IgD-negative memory B cell (primary cell): ENCODE measurements around the gene MXRA8. TPM values are rescaled to one million over a fixed set of nuclear protein-coding genes. Genes with fewer than 3 reads are reported as not detected.
"Not testable (repeated sequence)": the region's sequence is repeated elsewhere in the genome, so short reads cannot be mapped to it uniquely, and the experiment has no call there.

Experiments
- H3K27ac Mint-ChIP-seq, 3 donors: one replicate each; pipeline ENCODE4 v1.8.0; 2020 to 2022; ENCODE audit warnings: mild to moderate bottlenecking in 3 of 3, mixed read lengths in 3 of 3, moderate library complexity in 1 of 3
- H3K27me3 Mint-ChIP-seq: one replicate; pipeline ENCODE4 v1.8.0; 2021; ENCODE audit warnings: mixed read lengths
- H3K36me3 Mint-ChIP-seq: one replicate; pipeline ENCODE4 v1.8.0; 2020; ENCODE audit warnings: mild to moderate bottlenecking, mixed read lengths
- H3K4me1 Mint-ChIP-seq, 3 donors: one replicate each; pipeline ENCODE4 v1.8.0; 2020 to 2022; ENCODE audit warnings: mixed read lengths in 3 of 3, mild to moderate bottlenecking in 1 of 3
- H3K4me3 Mint-ChIP-seq, 4 donors: one replicate each; pipeline ENCODE4 v1.8.0; 2020 to 2022; ENCODE audit warnings: mild to moderate bottlenecking in 4 of 4, mixed read lengths in 4 of 4, moderate library complexity in 3 of 4
- H3K9me3 Mint-ChIP-seq, 3 donors: one replicate each; pipeline ENCODE4 v1.8.0; 2020 to 2021; ENCODE audit warnings: mixed read lengths in 3 of 3, mild to moderate bottlenecking in 1 of 3
- polyA plus RNA-seq: library from polyadenylated mRNA; unstranded; fragments of 300-500 nt; fragmentation: Illumina TruSeq; gene quantifications from one replicate; pipeline ENCODE4 v1.2.3, GENCODE V29; 2021

MXRA8 gene
- polyA plus RNA-seq, 1 donor from 2014 or later: not detected

- Mint-ChIP-seq H3K9me3 (no peaks in the 10 kb centered on the region), H3K27ac (peak within 1 kb of the TSS; percentile 91 to 99 (median 95)), H3K4me1 (peaks cover 23 to 27% (median 24%) of the 10 kb centered on the region in 3 donors), H3K27me3 (no peaks in the 10 kb centered on the region), H3K36me3 (peaks cover 12% of the 10 kb centered on the region), H3K4me3 (peak within 1 kb of the TSS; percentile 89 to 99 (median 95))
These were observed 41.0 kb upstream of the MXRA8 start, which contains the start of gene CCNL2 for GRCh38 chr1:1399187-1399871. CCNL2 (minus strand) TSS chr1:1399335; CDS start chr1:1399306, 29 bp downstream.

DNA sequence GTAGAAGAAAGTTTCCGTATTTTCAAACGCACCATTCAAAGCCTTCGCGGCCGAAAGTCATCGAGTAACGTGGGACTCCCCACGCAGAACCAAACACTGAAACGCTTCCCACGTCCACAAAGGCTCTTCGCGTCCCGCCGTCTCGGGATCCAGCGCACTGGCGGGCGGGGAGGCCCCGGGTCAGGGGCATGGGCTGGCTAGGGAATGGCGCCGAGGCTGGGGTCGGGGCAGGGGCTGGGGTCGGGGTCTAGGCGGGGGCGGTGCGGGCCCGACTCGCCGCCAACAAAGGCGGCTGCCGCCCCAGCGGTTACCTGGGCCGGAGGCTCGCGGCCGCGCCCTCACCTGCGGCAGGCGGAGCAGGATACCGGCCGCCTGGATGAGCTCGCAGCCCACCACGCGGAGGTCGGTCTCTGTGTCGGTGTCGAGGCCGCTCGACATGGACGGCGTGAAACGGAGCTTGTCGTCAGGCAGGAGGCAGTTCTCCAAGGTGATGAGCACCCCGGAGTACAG lies 40.4 kb upstream of the MXRA8 start:
- Mint-ChIP-seq H3K27ac (peak overlapping the region; percentile 67 to 99 (median 84)), H3K9me3 (no peaks in the 10 kb centered on the region), H3K4me1 (peaks cover 22 to 27% (median 24%) of the 10 kb centered on the region in 3 donors), H3K27me3 (no peaks in the 10 kb centered on the region), H3K4me3 (peak overlapping the region; percentile 89 to 99 (median 95)), H3K36me3 (peaks cover 11% of the 10 kb centered on the region)

DNA sequence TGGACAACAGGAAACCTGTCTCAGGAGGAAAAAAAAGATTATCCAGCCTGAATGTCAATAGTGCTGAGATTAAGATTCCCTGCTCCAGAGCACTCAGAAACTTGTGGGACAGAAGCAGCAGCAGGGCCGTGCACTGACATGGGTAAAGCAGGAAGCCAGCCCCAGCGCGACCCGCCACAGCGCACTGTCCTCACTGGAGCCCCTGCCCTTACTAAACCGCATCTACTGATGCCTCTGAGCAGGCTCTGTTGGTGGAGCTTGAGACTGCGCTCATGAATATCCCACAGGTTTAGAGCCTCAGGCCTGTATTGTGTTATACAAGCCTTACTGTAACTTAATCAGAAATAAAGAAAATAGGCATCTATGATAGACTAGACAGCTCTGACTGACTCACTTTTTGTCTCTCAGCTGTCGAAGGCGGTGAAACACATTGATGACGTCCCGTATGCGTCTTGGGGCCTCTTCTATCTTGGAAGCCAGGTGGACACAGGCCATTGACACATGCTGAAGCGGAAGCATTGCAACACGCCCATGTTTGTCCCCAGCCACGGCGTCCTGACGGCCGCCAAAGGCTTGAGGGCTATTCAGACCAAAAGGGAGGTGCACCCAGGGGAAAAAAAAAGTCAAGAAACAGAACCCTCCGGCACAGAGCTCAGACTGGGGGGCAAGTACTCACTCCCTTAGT lies 39.6 kb upstream of the MXRA8 start:
- peaks cover 7% of the 10 kb centered on the region for H3K36me3 Mint-ChIP-seq

DNA sequence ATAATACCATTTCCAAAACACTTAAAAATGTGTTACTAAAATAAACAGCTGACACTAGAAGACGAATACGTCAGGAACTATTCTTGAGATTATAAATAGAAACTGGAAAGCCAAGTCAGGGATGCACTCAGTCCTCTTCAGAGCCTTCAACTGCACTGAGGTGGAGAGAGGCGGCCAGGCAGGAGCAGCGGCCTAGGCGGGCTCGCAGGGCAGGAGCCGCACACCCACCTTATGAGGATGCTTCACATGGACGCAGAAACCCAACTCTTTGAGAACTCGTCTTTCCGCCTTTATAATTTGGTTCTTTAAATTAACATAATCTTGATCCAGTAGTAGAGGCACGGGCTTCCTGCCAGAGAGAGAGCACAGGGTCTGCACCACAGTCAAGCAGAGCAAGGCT lies 36.8 kb upstream of the MXRA8 start:
- Mint-ChIP-seq H3K27me3 (no peaks in the 10 kb centered on the region), H3K9me3 (no peaks in the 10 kb centered on the region), H3K36me3 (peaks cover 4% of the 10 kb centered on the region), H3K27ac (peak overlapping the region in 2 of 3 donors; percentile 5 to 33), H3K4me3 (peak overlapping the region in 2 of 4 donors; percentile 14 to 85), H3K4me1 (peaks cover 14 to 24% (median 16%) of the 10 kb centered on the region in 3 donors)

More for the DNA sequence above, 39.6 kb upstream of the MXRA8 start:
- H3K27me3 Mint-ChIP-seq: no peaks in the 10 kb centered on the region
- peaks cover 16 to 25% (median 24%) of the 10 kb centered on the region in 3 donors for H3K4me1 Mint-ChIP-seq
- peak overlapping the region; percentile 67 to 86 (median 84) for H3K27ac Mint-ChIP-seq
- no peaks in the 10 kb centered on the region for H3K9me3 Mint-ChIP-seq
- peak overlapping the region; percentile 89 to 97 (median 95) for H3K4me3 Mint-ChIP-seq

DNA sequence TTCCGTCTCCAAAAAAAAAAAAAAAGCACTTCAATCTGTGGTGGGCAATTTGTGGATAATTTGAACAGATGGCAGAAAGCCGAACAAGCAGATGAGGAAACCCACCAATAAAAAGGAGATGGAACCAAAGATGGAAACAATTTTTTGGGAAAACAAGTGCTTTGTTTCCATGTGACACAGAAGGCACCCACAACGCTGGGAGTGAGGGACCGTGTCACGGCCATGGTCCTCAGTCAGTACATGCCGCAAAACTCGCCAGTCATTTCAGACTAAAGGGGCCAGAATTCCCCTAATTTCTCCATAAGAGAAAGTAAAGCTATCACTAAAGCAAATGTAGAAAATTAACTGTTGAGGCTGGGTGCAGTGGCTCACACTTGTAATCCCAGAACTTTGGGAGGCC lies 35.8 kb upstream of the MXRA8 start:
- Mint-ChIP-seq H3K4me1 (peaks cover 12 to 18% (median 16%) of the 10 kb centered on the region in 3 donors), H3K9me3 (no peaks in the 10 kb centered on the region), H3K27ac (no peak overlapping the region), H3K4me3 (no peak overlapping the region), H3K36me3 (peaks cover 7% of the 10 kb centered on the region), H3K27me3 (no peaks in the 10 kb centered on the region)

DNA sequence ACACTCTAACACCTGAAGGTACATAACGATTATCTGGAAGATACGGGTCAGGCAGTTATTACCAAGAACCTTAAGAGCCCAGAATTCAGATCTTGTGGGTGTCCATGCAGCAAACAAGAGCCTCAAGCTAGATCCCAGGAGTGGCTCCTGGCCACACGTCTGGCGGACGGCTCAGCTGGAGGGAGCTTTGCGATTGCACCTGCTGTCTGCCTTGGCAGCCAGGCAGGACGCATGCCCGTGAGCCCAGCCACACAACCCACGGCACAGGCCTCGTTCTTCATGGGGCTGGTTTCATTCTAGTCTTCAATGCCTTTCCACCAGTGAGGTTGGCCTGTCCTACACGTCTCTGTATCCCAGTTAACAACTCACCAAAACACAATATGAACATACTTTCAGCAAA lies 35.1 kb upstream of the MXRA8 start:
- no peak overlapping the region for H3K27ac Mint-ChIP-seq
- H3K4me3 Mint-ChIP-seq: peak overlapping the region in 1 of 4 donors; percentile 23
- no peaks in the 10 kb centered on the region for H3K27me3 Mint-ChIP-seq
- H3K36me3 Mint-ChIP-seq: peaks cover 8% of the 10 kb centered on the region
- H3K4me1 Mint-ChIP-seq: peaks cover 12 to 17% (median 16%) of the 10 kb centered on the region in 3 donors
- no peaks in the 10 kb centered on the region for H3K9me3 Mint-ChIP-seq

- H3K27me3 Mint-ChIP-seq: no peaks in the 10 kb centered on the region
- peaks cover 8% of the 10 kb centered on the region for H3K36me3 Mint-ChIP-seq
- H3K4me3 Mint-ChIP-seq: peak overlapping the region in 1 of 4 donors; percentile 58
- H3K4me1 Mint-ChIP-seq: peaks cover 8 to 13% (median 12%) of the 10 kb centered on the region in 3 donors
- no peaks in the 10 kb centered on the region for H3K9me3 Mint-ChIP-seq
- H3K27ac Mint-ChIP-seq: no peak overlapping the region
These were observed 34.7 kb upstream of the MXRA8 start for GRCh38 chr1:1393014-1393413.

DNA sequence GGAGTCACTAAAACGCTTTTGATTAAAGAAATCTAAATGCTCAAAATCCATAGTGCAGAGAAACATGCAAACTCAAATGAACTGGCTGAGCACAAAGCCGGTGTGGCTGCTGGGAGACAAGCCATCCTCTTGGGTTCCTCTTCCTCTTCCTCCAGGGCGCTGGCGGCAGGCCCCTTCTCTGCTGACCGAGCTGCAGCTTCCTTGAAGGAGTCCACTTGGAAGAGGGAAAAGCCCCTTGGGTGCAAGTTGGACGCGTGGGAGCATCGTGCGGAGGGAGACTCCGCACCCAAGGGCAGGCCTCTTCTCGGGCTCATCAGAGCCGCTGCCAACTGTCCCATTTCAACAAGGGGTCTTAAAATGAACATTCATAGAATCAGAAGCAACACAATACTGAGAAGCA lies 32.9 kb upstream of the MXRA8 start:
- Mint-ChIP-seq H3K36me3 (peaks cover 11% of the 10 kb centered on the region), H3K4me1 (peaks cover 5 to 8% (median 7%) of the 10 kb centered on the region in 3 donors), H3K9me3 (no peaks in the 10 kb centered on the region), H3K4me3 (peak overlapping the region in 1 of 4 donors; percentile 50), H3K27ac (no peak overlapping the region), H3K27me3 (no peaks in the 10 kb centered on the region)

DNA sequence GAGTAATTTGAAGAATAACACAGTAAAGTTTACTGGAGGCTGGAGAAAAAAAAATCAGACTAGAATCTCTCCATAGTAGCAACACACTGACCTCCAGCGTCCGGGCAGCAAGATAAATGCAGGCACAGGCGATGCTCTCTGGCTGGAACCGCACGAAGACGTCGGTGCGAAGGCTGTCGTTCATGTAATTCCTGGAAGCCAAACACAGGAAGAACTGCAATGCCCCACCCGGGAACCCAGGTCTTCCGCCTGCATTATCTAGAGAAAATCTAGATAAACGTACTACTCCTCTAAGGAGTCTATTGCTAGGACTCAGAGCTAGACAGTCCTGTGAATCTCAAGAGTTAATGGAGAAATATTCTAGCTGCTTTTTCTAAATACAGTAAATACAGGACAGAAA lies 32.3 kb upstream of the MXRA8 start:
- H3K9me3 Mint-ChIP-seq: no peaks in the 10 kb centered on the region
- peaks cover 4 to 7% (median 5%) of the 10 kb centered on the region in 3 donors for H3K4me1 Mint-ChIP-seq
- peak overlapping the region in 1 of 4 donors; percentile 50 for H3K4me3 Mint-ChIP-seq
- H3K36me3 Mint-ChIP-seq: peaks cover 11% of the 10 kb centered on the region
- no peaks in the 10 kb centered on the region for H3K27me3 Mint-ChIP-seq
- no peak overlapping the region for H3K27ac Mint-ChIP-seq

GRCh38 chr1:1388078-1388472 lies 29.7 kb upstream of the MXRA8 start:
- H3K27me3 Mint-ChIP-seq: no peaks in the 10 kb centered on the region
- H3K4me3 Mint-ChIP-seq: no peak overlapping the region
- no peak overlapping the region for H3K27ac Mint-ChIP-seq
- no peaks in the 10 kb centered on the region for H3K9me3 Mint-ChIP-seq
- H3K36me3 Mint-ChIP-seq: peaks cover 6% of the 10 kb centered on the region
- peaks cover 0 to 2% (median 0%) of the 10 kb centered on the region in 3 donors for H3K4me1 Mint-ChIP-seq

DNA sequence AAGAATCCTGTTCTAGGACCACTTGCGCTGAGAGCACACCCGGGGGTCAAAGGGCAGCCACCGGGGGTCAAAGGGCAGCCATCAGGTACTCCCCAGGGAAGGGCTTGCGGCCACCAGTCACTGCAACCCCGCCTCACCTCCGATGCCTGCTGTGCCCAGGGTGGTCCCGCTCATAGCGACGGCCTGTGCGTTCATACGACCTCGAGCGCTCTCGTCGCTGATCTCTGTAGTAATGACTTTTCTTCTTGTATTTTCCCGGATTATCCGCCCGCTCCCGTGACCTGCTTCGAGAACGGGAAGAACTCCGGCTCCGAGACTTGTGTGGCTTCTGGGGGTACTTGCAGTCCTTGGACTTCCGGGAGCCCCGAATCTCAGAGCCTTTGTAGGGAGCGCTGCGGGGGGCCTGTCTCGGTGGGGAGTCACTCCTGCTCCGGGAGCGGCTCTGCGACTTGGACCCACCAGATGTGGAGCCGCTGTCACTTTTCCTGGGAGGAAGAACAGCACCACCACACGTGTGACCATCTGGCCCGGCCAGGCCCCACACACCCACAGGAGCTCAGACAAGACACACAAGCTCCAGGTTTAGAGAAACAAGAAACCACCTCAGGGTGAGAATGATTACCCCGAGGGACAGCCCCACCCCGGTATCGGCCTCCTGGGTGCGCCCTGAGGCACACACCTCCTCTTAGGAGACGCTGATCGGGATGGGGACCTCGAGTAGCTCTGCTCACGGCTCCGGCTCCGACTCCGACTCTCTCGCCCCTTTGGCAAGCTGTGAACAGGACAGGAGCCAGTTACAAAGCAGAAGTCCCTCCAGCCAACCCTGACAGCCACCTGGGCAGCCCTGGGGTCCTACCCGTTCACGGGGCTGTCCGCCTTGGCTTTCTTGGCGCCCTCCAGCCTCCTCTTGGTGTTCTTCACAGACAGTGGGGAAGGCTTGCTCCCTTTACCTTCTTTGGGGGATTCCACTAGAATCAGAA lies 29.0 kb upstream of the MXRA8 start:
- Mint-ChIP-seq H3K27ac (no peak overlapping the region), H3K36me3 (peaks cover 6% of the 10 kb centered on the region), H3K27me3 (no peaks in the 10 kb centered on the region), H3K4me3 (no peak overlapping the region), H3K4me1 (peaks cover 0 to 2% (median 2%) of the 10 kb centered on the region in 3 donors), H3K9me3 (no peaks in the 10 kb centered on the region)

DNA sequence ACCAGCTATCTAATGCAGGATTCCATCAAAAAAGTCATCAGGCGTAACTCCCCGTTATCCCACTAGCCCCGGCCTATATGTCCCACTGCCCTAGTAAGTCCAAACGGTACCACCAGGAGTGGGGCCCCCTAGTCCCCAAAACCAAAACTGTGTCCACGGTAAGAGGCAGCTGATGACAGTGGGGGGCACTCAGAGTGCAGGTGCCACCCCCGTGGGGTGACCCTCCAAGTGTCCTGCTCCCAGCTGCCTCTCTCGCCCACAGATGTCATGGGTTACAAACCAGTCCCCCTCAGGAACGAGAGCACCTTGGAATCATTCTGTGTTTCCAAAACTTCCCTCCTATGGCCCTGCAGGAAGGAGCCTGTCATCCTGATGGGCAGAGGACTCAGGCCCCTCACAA lies 27.6 kb upstream of the MXRA8 start:
- H3K4me1 Mint-ChIP-seq: peaks cover 0 to 2% (median 2%) of the 10 kb centered on the region in 3 donors
- H3K27me3 Mint-ChIP-seq: no peaks in the 10 kb centered on the region
- H3K9me3 Mint-ChIP-seq: no peaks in the 10 kb centered on the region
- H3K27ac Mint-ChIP-seq: no peak overlapping the region
- no peak overlapping the region for H3K4me3 Mint-ChIP-seq
- H3K36me3 Mint-ChIP-seq: peaks cover 6% of the 10 kb centered on the region

DNA sequence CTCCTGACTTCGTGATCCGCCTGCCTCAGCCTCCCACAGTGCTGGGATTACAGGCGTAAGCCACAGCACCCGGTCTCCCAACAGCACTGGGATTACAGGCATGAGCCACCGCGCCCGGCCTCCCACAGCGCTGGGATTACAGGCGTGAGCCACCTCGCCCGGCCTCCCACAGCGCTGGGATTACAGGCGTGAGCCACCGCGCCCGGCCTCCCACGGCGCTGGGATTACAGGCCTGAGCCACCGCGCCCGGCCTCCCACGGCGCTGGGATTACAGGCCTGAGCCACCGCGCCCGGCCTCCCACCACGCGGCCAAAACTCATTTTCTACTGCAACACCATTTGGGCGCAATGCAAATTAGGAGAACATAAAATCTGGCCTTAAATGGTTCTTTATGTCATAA lies 27.0 kb upstream of the MXRA8 start:
- not testable (repeated sequence) for H3K27ac Mint-ChIP-seq, H3K27me3 Mint-ChIP-seq, H3K9me3 Mint-ChIP-seq, H3K4me3 Mint-ChIP-seq, H3K36me3 Mint-ChIP-seq, H3K4me1 Mint-ChIP-seq

DNA sequence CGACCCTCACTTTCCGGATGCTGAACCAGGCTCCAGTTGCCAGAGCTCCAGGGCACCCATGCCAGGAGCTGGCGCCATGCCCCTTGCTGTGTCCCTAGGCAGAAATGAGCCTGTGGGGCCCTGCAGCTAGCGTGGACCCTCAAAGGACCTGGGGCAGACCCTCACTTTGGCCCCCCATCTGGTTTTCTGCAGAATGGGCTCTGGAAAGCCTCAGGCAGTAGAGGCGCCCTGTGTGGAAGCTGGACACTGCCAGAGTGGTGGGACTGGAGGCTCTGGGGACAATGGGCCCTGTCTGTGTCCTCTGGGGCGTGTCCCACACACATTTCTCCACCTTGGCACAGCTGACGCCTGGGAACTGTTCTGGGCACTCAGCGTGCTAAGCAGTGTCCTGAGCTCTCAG lies 22.9 kb upstream of the MXRA8 start:
- H3K4me3 Mint-ChIP-seq: no peak overlapping the region
- H3K36me3 Mint-ChIP-seq: no peaks in the 10 kb centered on the region
- H3K27me3 Mint-ChIP-seq: no peaks in the 10 kb centered on the region
- no peaks in the 10 kb centered on the region for H3K9me3 Mint-ChIP-seq
- H3K27ac Mint-ChIP-seq: no peak overlapping the region
- peaks cover 0 to 2% (median 2%) of the 10 kb centered on the region in 3 donors for H3K4me1 Mint-ChIP-seq
